Measurements from ENCODE around the gene L3MBTL4.

- no peak for TF ChIP-seq CTCF (IDR thresholded peaks at IDR 0.05 in 4 of 5, conservative IDR thresholded peaks at IDR 0.05 in 1 of 5)
- TF ChIP-seq POLR2A (IDR thresholded peaks at IDR 0.05): no peak
These were observed 158.2 kb downstream of the L3MBTL4 start for GRCh38 chr18:6256521-6256920.

Data from gastrocnemius medialis (tissue), 4 donors.